GM12878 (cell line): ENCODE data around the gene VGLL2. TPM values are rescaled to one million over a fixed set of nuclear protein-coding genes. Genes with fewer than 3 reads are reported as not detected.

Source experiments
- ATAC-seq: fragments of 200-7000 bp; cut with Tn5 transposase; 3 replicates; pipeline ENCODE4 v1.9.1; 2020; ENCODE audit warnings: mild to moderate bottlenecking, moderate library complexity
- BruUV-seq: library from RNA; stranded (reverse); fragments of 400-500 nt; replicated peaks from 2 replicates; lab custom pipeline; 2021; lab: Mats Ljungman, UMichigan
- CTCF ChIA-PET: fragments of 300-600 bp; sonication (Branson Sonifier 250); formaldehyde crosslinking; extraction: SDS; loops from one replicate; lab custom pipeline; 2021; ENCODE audit warnings: inconsistent platforms; lab: Yijun Ruan, JAX
- POLR2A ChIA-PET: fragments of 350-600 bp; formaldehyde crosslinking; extraction: SDS; loops from one replicate; lab custom pipeline; 2021; ENCODE audit warnings: inconsistent platforms; lab: Charles Lee
- RAD21 ChIA-PET: fragments of 300-600 bp; sonication (Branson Sonifier 250); formaldehyde crosslinking; loops from one replicate; lab custom pipeline; 2023; ENCODE audit warnings: antibody characterized with exemption; ENCODE audit not compliant: unreplicated experiment; lab: Charles Lee
- SMC1A ChIA-PET: fragments of 300-600 bp; sonication (Branson Sonifier 250); formaldehyde crosslinking; loops from one replicate; lab custom pipeline; 2023; ENCODE audit not compliant: unreplicated experiment, uncharacterized antibody; lab: Charles Lee
- DNase-seq: peaks from one replicate; pipeline ENCODE4 v3.0.0-alpha.2; 2011; ENCODE audit warnings: low read depth, low spot score
- FAIRE-seq: peaks from 3 replicates; lab custom pipeline; 2011; peaks lifted over from hg19 to GRCh38; lab: Jason Lieb, UNC
- H2AFZ ChIP-seq: 2 replicates; pipeline ENCODE4 v1.6.0; 2011; ENCODE audit warnings: low read depth, low read length, control low read depth; ENCODE audit not compliant: control insufficient read depth
- H3K27ac ChIP-seq: 2 replicates; pipeline ENCODE4 v1.5.1; 2011; ENCODE audit warnings: control low read depth; ENCODE audit not compliant: control insufficient read depth, insufficient read depth
- H3K27me3 ChIP-seq, 2 experiments: replicated peaks in 1 of 2; 2 replicates each; pipeline versions ENCODE4 v1.6.0 to v1.6.1; 2011; ENCODE audit warnings: low read length in 1 of 2; ENCODE audit not compliant: control insufficient read depth in 2 of 2, insufficient read depth in 2 of 2
- H3K36me3 ChIP-seq, 2 experiments: 2 replicates each; pipeline ENCODE4 v1.5.1; 2011; ENCODE audit warnings: low read length in 1 of 2; ENCODE audit not compliant: control insufficient read depth in 2 of 2, insufficient read depth in 2 of 2
- H3K4me1 ChIP-seq: 2 replicates; pipeline ENCODE4 v1.6.1; 2011; ENCODE audit warnings: mild to moderate bottlenecking, low read length, moderate library complexity, mixed read lengths; ENCODE audit not compliant: control insufficient read depth, insufficient read depth
- H3K4me2 ChIP-seq: 2 replicates; pipeline ENCODE4 v1.6.0; 2011; ENCODE audit warnings: control low read depth; ENCODE audit not compliant: control insufficient read depth, insufficient read depth
- H3K4me3 ChIP-seq: fragments of 200-600 bp; sonication (generic); 2 replicates; pipeline ENCODE4 v1.5.1; 2016
- H3K79me2 ChIP-seq: 2 replicates; pipeline ENCODE4 v1.6.0; 2011; ENCODE audit warnings: low read length; ENCODE audit not compliant: control insufficient read depth, insufficient read depth
- H3K9ac ChIP-seq: 2 replicates; pipeline ENCODE4 v1.8.0; 2011; ENCODE audit warnings: low read length, control low read depth, mixed read lengths; ENCODE audit not compliant: control insufficient read depth, insufficient read depth
- H3K9me3 ChIP-seq: replicated peaks from 3 replicates; pipeline ENCODE4 v1.5.1; 2011; ENCODE audit warnings: mild to moderate bottlenecking, low read length; ENCODE audit not compliant: control insufficient read depth, insufficient read depth
- H4K20me1 ChIP-seq: 2 replicates; pipeline ENCODE4 v1.6.0; 2011; ENCODE audit not compliant: control insufficient read depth, insufficient read depth
- CREB1 ChIP-seq: IDR thresholded peaks from 2 replicates; pipeline ENCODE4 v1.6.1; 2012; ENCODE audit warnings: low read depth, mild to moderate bottlenecking, inconsistent platforms
- GATAD2B ChIP-seq: fragments of 450-650 bp; conservative IDR thresholded peaks from 2 replicates; pipeline ENCODE4 v1.6.1; 2017; ENCODE audit warnings: low read depth, mild to moderate bottlenecking, moderate library complexity
- HDGF ChIP-seq: fragments of 450-650 bp; IDR thresholded peaks from 2 replicates; pipeline ENCODE4 v1.6.1; 2016; ENCODE audit warnings: antibody characterized with exemption
- NFIC ChIP-seq: IDR thresholded peaks from 2 replicates; pipeline ENCODE4 v1.6.1; 2012; ENCODE audit warnings: low read depth, mild to moderate bottlenecking, inconsistent platforms, low read length, moderate library complexity
- RAD51 ChIP-seq: fragments of 450-650 bp; IDR thresholded peaks from 2 replicates; pipeline ENCODE4 v1.6.1; 2016; ENCODE audit warnings: moderate library complexity, mild to moderate bottlenecking, inconsistent platforms
- TCF7 ChIP-seq: IDR thresholded peaks from 2 replicates; pipeline ENCODE4 v1.6.1; 2014; ENCODE audit warnings: antibody characterized with exemption, borderline replicate concordance
- WGBS: methylation state at CpG from one replicate; pipeline ENCODE4 v1.1.6; 2016; ENCODE audit warnings: low lambda C conversion rate; ENCODE audit not compliant: insufficient replicate concordance, insufficient coverage; ENCODE audit errors: missing lambda C conversion rate; 5-methylcytosine and 5-hydroxymethylcytosine counted together
- in situ Hi-C: fragments of 300-500 bp; cut with MboI; formaldehyde crosslinking; loops from 9 replicates; pipeline ENCODE4 v1.14.3; 2018; ENCODE audit warnings: mixed read lengths
- intact Hi-C: fragments of 100-400 bp; cut with micrococcal nuclease; formaldehyde crosslinking; loops from one replicate; pipeline ENCODE4 v1.14.2; 2022; ENCODE audit not compliant: unreplicated experiment
- polyA plus RNA-seq, 11 experiments: library from polyadenylated mRNA; depleted of rRNA in 4 of 11; unstranded in 6 of 11; stranded (reverse) in 5 of 11; fragments of >200 nt; fragmentation: Nextera tagmentation in 4 of 11; fragmentation: Illumina TruSeq in 1 of 11; extraction: Ambion mirVana in 4 of 11; extraction: Trizol in 1 of 11; gene quantifications; 1 replicate in 1 of 11; 2 replicates in 10 of 11; pipeline versions ENCODE4 v1.2.1 to v1.2.3, GENCODE V29; 2011 to 2016; ENCODE audit warnings: inconsistent platforms in 2 of 11, missing spikeins in 2 of 11, low read depth in 1 of 11
- total RNA-seq, 4 experiments: library from RNA; depleted of rRNA in 3 of 4; stranded (reverse); fragments of >200 nt in 3 of 4; fragmentation: Illumina TruSeq in 1 of 4; extraction: Trizol in 1 of 4; gene quantifications; 2 replicates each; pipeline versions ENCODE4 v1.2.1 to v1.2.3, GENCODE V29; 2013 to 2021
- TF ChIP-seq, protein P1 (sequence below): fragments of 450-650 bp; IDR thresholded peaks from 2 replicates; pipeline ENCODE4 v1.6.1; 2017; ENCODE audit warnings: mild to moderate bottlenecking, moderate library complexity

Gene VGLL2
- total and polyA plus RNA-seq, 10 of the 15 experiments (the other 5 are each of a cell fraction or from before 2014, with no cell fraction given) = not detected

DNA sequence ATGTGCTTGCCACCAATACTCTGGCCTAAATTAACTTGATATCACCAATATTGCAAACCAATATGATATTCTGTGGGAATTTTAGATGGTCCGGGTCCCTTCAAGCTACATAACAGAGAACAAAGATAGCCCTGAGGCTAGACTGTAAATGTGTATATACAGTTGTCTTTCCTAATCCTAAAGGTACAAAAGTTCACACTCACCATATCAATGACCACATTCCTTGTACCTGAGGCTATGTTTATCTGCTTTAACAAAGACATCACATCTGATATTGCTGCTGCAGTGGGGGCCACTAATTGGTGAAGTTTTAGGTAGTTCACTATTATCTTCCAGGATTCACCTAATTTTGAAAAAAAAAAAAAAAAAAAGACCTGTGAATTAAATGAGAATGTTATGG lies 38.6 kb upstream of the VGLL2 start:
- Histone ChIP-seq H3K27ac (no peak overlapping the region), H3K9ac (no peak overlapping the region)
- no TSS peak for BruUV-seq
- ChIA-PET SMC1A (no interaction called here), RAD21 (no interaction called here)
- intact Hi-C loops = no loop called here
- TF ChIP-seq NFIC (no peak), RAD51 (no peak), GATAD2B (no peak), TCF7 (no peak), CREB1 (no peak), HDGF (no peak)
- TF ChIP-seq, protein P1, sequence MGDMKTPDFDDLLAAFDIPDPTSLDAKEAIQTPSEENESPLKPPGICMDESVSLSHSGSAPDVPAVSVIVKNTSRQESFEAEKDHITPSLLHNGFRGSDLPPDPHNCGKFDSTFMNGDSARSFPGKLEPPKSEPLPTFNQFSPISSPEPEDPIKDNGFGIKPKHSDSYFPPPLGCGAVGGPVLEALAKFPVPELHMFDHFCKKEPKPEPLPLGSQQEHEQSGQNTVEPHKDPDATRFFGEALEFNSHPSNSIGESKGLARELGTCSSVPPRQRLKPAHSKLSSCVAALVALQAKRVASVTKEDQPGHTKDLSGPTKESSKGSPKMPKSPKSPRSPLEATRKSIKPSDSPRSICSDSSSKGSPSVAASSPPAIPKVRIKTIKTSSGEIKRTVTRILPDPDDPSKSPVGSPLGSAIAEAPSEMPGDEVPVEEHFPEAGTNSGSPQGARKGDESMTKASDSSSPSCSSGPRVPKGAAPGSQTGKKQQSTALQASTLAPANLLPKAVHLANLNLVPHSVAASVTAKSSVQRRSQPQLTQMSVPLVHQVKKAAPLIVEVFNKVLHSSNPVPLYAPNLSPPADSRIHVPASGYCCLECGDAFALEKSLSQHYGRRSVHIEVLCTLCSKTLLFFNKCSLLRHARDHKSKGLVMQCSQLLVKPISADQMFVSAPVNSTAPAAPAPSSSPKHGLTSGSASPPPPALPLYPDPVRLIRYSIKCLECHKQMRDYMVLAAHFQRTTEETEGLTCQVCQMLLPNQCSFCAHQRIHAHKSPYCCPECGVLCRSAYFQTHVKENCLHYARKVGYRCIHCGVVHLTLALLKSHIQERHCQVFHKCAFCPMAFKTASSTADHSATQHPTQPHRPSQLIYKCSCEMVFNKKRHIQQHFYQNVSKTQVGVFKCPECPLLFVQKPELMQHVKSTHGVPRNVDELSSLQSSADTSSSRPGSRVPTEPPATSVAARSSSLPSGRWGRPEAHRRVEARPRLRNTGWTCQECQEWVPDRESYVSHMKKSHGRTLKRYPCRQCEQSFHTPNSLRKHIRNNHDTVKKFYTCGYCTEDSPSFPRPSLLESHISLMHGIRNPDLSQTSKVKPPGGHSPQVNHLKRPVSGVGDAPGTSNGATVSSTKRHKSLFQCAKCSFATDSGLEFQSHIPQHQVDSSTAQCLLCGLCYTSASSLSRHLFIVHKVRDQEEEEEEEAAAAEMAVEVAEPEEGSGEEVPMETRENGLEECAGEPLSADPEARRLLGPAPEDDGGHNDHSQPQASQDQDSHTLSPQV = no peak
- TF ChIP-seq, all 136 proteins: peak for 0
- in situ Hi-C loops = no loop called here
- WGBS = 35% methylated on average over 1 of the region's 1 CpG
- Histone ChIP-seq H3K36me3 (no peaks in the 10 kb centered on the region), H3K27me3 (no peaks in the 10 kb centered on the region), H2AFZ (no peak overlapping the region), H4K20me1 (no peaks in the 10 kb centered on the region), H3K4me1 (no peaks in the 10 kb centered on the region), H3K79me2 (no peaks in the 10 kb centered on the region), H3K9me3 (no peaks in the 10 kb centered on the region), H3K4me2 (no peak overlapping the region), H3K4me3 (no peak overlapping the region)
- ATAC-seq (no peak), FAIRE-seq (no peak), DNase-seq (no peak)
- ChIA-PET POLR2A (no interaction called here), CTCF (no interaction called here)
